ENCODE results near the gene CTU1. TPM values are rescaled to one million over a fixed set of nuclear protein-coding genes. Genes with fewer than 3 reads are reported as not detected.

Gene CTU1
- total RNA-seq, 1 experiment from 2014 or later: 12.7 TPM

- no peak overlapping the region for H3K4me3 Mint-ChIP-seq (ENCODE audit: unreplicated experiment)
- no peak for TF ChIP-seq CTCF (IDR thresholded peaks at IDR 0.05; ENCODE audit: unreplicated experiment)
- no peak for DNase-seq (ENCODE audit: unreplicated experiment)
- ChIA-PET CTCF (interaction anchor here (0.6 kb wide), 1 partner anchor 67 kb away, joined by 4 read pairs; no protein-coding TSS in a partner anchor), POLR2A (no interaction called here)
- H3K4me1 Mint-ChIP-seq (ENCODE audit: insufficient read depth, unreplicated experiment): peaks cover 10% of the 10 kb centered on the region
- H3K36me3 Mint-ChIP-seq (ENCODE audit: insufficient read depth, unreplicated experiment): peaks cover 6% of the 10 kb centered on the region
- no TSS peak for BruUV-seq (replicated peaks)
- intact Hi-C loops (cut with micrococcal nuclease): loop anchor here (10.0 kb wide), 1 partner anchor 286 kb away; no protein-coding TSS in a partner anchor
- no peaks in the 10 kb centered on the region for H3K27me3 Mint-ChIP-seq (ENCODE audit: insufficient read depth, unreplicated experiment)
- no peak overlapping the region for H3K27ac Mint-ChIP-seq (ENCODE audit: low read depth, unreplicated experiment)
- no peaks in the 10 kb centered on the region for H3K9me3 Mint-ChIP-seq (ENCODE audit: unreplicated experiment)
Measured at GRCh38 chr19:51091126-51091525, 17.1 kb downstream of the CTU1 start.

- no TSS peak for BruUV-seq (replicated peaks)
- CTCF ChIA-PET: interaction anchor here (0.6 to 0.9 kb wide), 5 partner anchors 9 to 176 kb away, joined by 3 to 5 read pairs (median 4); no protein-coding TSS in a partner anchor
- no peak overlapping the region for H3K27ac Mint-ChIP-seq (ENCODE audit: low read depth, unreplicated experiment)
- intact Hi-C loops (cut with micrococcal nuclease): loop anchor here (10.0 kb wide), 1 partner anchor 286 kb away; no protein-coding TSS in a partner anchor
- no peak for DNase-seq (ENCODE audit: unreplicated experiment)
- no peak for TF ChIP-seq CTCF (IDR thresholded peaks at IDR 0.05; ENCODE audit: unreplicated experiment)
- POLR2A ChIA-PET: no interaction called here
- no peaks in the 10 kb centered on the region for H3K27me3 Mint-ChIP-seq (ENCODE audit: insufficient read depth, unreplicated experiment)
- H3K9me3 Mint-ChIP-seq (ENCODE audit: unreplicated experiment): no peaks in the 10 kb centered on the region
- H3K36me3 Mint-ChIP-seq (ENCODE audit: insufficient read depth, unreplicated experiment): peaks cover 6% of the 10 kb centered on the region
- H3K4me3 Mint-ChIP-seq (ENCODE audit: unreplicated experiment): no peak overlapping the region
- peaks cover 10% of the 10 kb centered on the region for H3K4me1 Mint-ChIP-seq (ENCODE audit: insufficient read depth, unreplicated experiment)
Measured at GRCh38 chr19:51090471-51090870, 17.7 kb downstream of the CTU1 start.

- no peak overlapping the region for H3K27ac Mint-ChIP-seq (ENCODE audit: low read depth, unreplicated experiment)
- intact Hi-C loops (cut with micrococcal nuclease): loop anchor here (10.0 kb wide), 1 partner anchor 285 kb away; no protein-coding TSS in a partner anchor
- CTCF ChIA-PET: interaction anchor here (0.6 to 0.8 kb wide), 4 partner anchors 69 to 175 kb away, joined by 3 to 5 read pairs (median 3); no protein-coding TSS in a partner anchor
Measured at GRCh38 chr19:51089786-51090185, 18.4 kb downstream of the CTU1 start.

More at GRCh38 chr19:51089786-51090185, 18.4 kb downstream of the CTU1 start:
- Mint-ChIP-seq H3K4me3 (ENCODE audit: unreplicated experiment) (no peak overlapping the region), H3K4me1 (ENCODE audit: insufficient read depth, unreplicated experiment) (peaks cover 10% of the 10 kb centered on the region), H3K9me3 (ENCODE audit: unreplicated experiment) (no peaks in the 10 kb centered on the region), H3K27me3 (ENCODE audit: insufficient read depth, unreplicated experiment) (no peaks in the 10 kb centered on the region), H3K36me3 (ENCODE audit: insufficient read depth, unreplicated experiment) (peaks cover 6% of the 10 kb centered on the region)
- no TSS peak for BruUV-seq (replicated peaks)
- no peak for TF ChIP-seq CTCF (IDR thresholded peaks at IDR 0.05; ENCODE audit: unreplicated experiment)
- POLR2A ChIA-PET: no interaction called here
- no peak for DNase-seq (ENCODE audit: unreplicated experiment)

Data from MCF 10A (cell line).